ENCODE data around the gene PEX11B. TPM values are rescaled to one million over a fixed set of nuclear protein-coding genes. Genes with fewer than 3 reads are reported as not detected.
A peak's percentile ranks its signal among the peaks of the same experiment; 100 is the strongest.

The PEX11B gene
- total RNA-seq, 1 donor from 2014 or later: 47.7 TPM

DNA sequence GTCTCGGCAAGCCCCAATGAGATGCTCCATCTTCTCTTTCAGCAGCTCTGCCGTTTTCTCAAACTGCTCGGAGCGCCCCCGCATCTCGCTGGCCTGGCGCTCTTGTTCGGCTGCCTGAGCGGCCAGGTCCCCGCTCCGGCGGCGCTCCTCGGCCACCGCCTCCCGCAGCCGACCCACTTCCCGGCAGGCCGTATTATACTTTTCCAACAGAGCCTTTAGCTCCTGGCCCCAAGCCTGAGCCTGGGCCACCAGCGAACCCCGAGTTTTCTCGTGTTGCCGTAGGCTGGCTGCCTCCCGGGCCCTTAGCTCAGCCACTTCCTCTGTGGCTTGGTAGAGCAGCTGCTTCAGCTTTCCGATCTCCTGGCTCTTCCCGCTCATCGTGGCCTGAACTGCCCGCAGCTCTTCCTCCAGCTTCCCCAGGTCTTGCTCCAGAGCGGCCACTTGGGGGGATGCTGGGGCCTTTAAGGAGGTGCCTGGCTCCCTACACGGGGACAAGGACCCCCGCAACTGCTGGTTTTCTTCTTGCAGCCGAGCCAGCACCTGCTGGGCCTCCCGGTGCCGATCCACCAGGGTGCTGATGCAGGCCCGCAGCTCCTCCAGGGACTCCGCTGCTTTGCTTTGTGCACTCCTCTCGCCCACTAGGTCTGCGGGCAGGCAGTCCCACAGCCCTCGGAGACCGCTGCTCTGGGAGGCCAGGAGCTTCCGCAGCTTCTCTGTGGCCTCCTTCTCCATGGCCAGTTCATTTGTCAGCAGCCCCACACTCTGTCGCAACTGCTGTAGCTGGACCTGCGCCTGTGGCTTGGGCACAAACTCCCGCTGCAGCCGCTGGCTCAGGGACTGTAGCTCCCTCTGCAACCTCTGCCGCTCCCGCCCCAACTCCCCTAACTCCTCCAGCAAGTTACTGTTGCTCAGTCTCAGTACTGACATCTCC lies 46.3 kb downstream of the PEX11B start:
- H3K4me1 Mint-ChIP-seq: peaks cover 11% of the 10 kb centered on the region
- peaks cover 28% of the 10 kb centered on the region for H3K27me3 Mint-ChIP-seq
- no peak overlapping the region for H3K27ac Mint-ChIP-seq
- peak; percentile 45 for DNase-seq
- TF ChIP-seq, protein P1, sequence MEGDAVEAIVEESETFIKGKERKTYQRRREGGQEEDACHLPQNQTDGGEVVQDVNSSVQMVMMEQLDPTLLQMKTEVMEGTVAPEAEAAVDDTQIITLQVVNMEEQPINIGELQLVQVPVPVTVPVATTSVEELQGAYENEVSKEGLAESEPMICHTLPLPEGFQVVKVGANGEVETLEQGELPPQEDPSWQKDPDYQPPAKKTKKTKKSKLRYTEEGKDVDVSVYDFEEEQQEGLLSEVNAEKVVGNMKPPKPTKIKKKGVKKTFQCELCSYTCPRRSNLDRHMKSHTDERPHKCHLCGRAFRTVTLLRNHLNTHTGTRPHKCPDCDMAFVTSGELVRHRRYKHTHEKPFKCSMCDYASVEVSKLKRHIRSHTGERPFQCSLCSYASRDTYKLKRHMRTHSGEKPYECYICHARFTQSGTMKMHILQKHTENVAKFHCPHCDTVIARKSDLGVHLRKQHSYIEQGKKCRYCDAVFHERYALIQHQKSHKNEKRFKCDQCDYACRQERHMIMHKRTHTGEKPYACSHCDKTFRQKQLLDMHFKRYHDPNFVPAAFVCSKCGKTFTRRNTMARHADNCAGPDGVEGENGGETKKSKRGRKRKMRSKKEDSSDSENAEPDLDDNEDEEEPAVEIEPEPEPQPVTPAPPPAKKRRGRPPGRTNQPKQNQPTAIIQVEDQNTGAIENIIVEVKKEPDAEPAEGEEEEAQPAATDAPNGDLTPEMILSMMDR (IDR thresholded peaks at IDR 0.05): no peak
- POLR2A ChIA-PET: interaction anchor here (0.7 to 3.2 kb wide), 5 partner anchors 13 to 55 kb away, joined by 3 to 26 read pairs (median 9); partner anchors contain the start of genes ANKRD35, NUDT17, PEX11B and PIAS3
- CTCF ChIA-PET: interaction anchor here (0.6 to 2.9 kb wide), 4 partner anchors 13 to 142 kb away, joined by 3 to 15 read pairs (median 6); partner anchors contain the start of genes NUDT17 and PIAS3
- intact Hi-C loops (cut with micrococcal nuclease): loop anchor here (1.0 kb wide), 1 partner anchor 9 kb away; no protein-coding TSS in a partner anchor
- peak; percentile 81 for ATAC-seq (ENCODE audit: low read depth)
- H3K4me3 Mint-ChIP-seq: peak overlapping the region; percentile 83
- no peaks in the 10 kb centered on the region for H3K9me3 Mint-ChIP-seq
- no peaks in the 10 kb centered on the region for H3K36me3 Mint-ChIP-seq (ENCODE audit: low read depth)

GRCh38 chr1:145868232-145868631 lies 50.3 kb downstream of the PEX11B start:
- CTCF ChIA-PET: interaction anchor here (0.9 to 1.2 kb wide), 2 partner anchors 9 to 21 kb away, joined by 3 read pairs; no protein-coding TSS in a partner anchor

DNA sequence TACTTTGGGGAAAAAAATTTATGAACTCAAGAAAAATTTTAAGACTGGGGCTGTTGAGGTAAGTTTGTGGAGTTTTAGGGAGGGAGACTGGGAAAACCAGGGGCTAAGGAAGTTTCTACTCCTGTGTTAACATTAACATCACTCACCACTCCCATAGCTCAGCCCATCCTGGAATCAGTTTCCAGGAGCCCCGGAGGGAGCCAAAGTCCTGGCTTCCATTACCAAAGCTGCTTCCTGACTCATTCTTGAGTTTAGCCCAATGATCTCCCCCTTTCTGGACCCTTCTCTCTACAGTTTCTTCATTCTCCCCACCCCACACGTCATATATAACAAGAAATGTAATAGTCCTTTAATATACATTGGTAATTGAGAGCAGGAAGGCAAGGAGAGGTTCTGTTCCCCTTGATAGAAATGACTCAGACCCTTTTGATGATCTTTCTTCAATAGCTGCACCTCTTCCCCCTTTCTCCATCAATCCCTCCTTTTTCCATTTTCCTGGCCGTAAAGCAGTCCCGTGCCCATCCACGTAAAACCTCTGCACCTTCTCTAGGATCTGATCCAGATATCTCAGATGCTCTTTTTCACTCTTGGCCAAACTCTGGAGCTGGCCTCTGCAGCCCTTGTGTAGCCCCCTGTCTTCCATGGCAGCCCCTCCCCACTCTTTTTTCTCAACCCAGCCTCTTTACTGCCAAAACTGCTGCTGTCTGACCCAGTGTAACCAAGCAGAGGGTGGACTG lies 55.1 kb downstream of the PEX11B start:
- H3K4me1 Mint-ChIP-seq: peaks cover 5% of the 10 kb centered on the region
- CTCF ChIA-PET: no interaction called here
- POLR2A ChIA-PET: no interaction called here
- ATAC-seq (ENCODE audit: low read depth): no peak
- TF ChIP-seq, protein P1 (IDR thresholded peaks at IDR 0.05): no peak
- peaks cover 10% of the 10 kb centered on the region for H3K27me3 Mint-ChIP-seq
- H3K36me3 Mint-ChIP-seq (ENCODE audit: low read depth): peaks cover 6% of the 10 kb centered on the region
- H3K4me3 Mint-ChIP-seq: no peak overlapping the region
- no peak overlapping the region for H3K27ac Mint-ChIP-seq
- no peaks in the 10 kb centered on the region for H3K9me3 Mint-ChIP-seq
- intact Hi-C loops (cut with micrococcal nuclease): loop anchor here (1.0 kb wide), 1 partner anchor 9 kb away; no protein-coding TSS in a partner anchor
- no peak for DNase-seq

More at GRCh38 chr1:145868232-145868631, 50.3 kb downstream of the PEX11B start:
- TF ChIP-seq, protein P1 (IDR thresholded peaks at IDR 0.05): no peak
- ATAC-seq (ENCODE audit: low read depth): no peak
- DNase-seq: no peak
- H3K4me3 Mint-ChIP-seq: no peak overlapping the region
- intact Hi-C loops (cut with micrococcal nuclease): no loop called here
- POLR2A ChIA-PET: interaction anchor here (1.3 kb wide), 1 partner anchor 9 kb away, joined by 5 read pairs; the partner anchor contains the start of gene PIAS3
- H3K27me3 Mint-ChIP-seq: peaks cover 18% of the 10 kb centered on the region
- no peaks in the 10 kb centered on the region for H3K36me3 Mint-ChIP-seq (ENCODE audit: low read depth)
- no peaks in the 10 kb centered on the region for H3K9me3 Mint-ChIP-seq
- peaks cover 11% of the 10 kb centered on the region for H3K4me1 Mint-ChIP-seq
- H3K27ac Mint-ChIP-seq: no peak overlapping the region

Other genes with a start within 250 kb of the PEX11B start
- 0.13 TPM in 1 of 2 replicates, not detected in the other for gene PDZK1, start 211.3 kb downstream of the PEX11B start, total RNA-seq
- not detected in 2 replicates for gene CD160, start 199.2 kb downstream of the PEX11B start, total RNA-seq
- gene RNF115, start 94.6 kb downstream of the PEX11B start, total RNA-seq: 15.3 and 19.7 TPM in 2 replicates
- gene POLR3C, start 94.5 kb downstream of the PEX11B start, total RNA-seq: 43.7 and 51.2 TPM in 2 replicates
- gene NUDT17, start 73.1 kb downstream of the PEX11B start, total RNA-seq: 2.9 and 5.4 TPM in 2 replicates
- 29.0 and 30.9 TPM in 2 replicates for gene PIAS3, start 59.6 kb downstream of the PEX11B start, total RNA-seq
- gene ANKRD35, start 32.9 kb downstream of the PEX11B start, total RNA-seq: not detected in 2 replicates
- 2.7 and 3.7 TPM in 2 replicates for gene ITGA10, start 8.7 kb downstream of the PEX11B start, total RNA-seq
- 178 and 201 TPM in 2 replicates for gene RBM8A, start 8.8 kb upstream of the PEX11B start, total RNA-seq
- gene LIX1L, start 39.3 kb upstream of the PEX11B start, total RNA-seq: 30.1 and 31.7 TPM in 2 replicates
- gene ANKRD34A, start 45.9 kb upstream of the PEX11B start, total RNA-seq: 1.4 and 2.4 TPM in 2 replicates
- gene POLR3GL, start 46.0 kb upstream of the PEX11B start, total RNA-seq: 22.7 and 23.7 TPM in 2 replicates
- gene TXNIP, start 77.9 kb upstream of the PEX11B start, total RNA-seq: 300 and 306 TPM in 2 replicates
- not detected in 2 replicates for gene HJV, start 103.0 kb upstream of the PEX11B start, total RNA-seq
- gene NBPF10, start 226.1 kb upstream of the PEX11B start, total RNA-seq: 6.8 and 7.3 TPM in 2 replicates